Large intestine (tissue), 3 donors: Measurements from ENCODE around the gene CAMTA1. TPM values are rescaled to one million over a fixed set of nuclear protein-coding genes. Genes with fewer than 3 reads are reported as not detected.

Experiments
- DNase-seq, 2 donors: peaks; one replicate each; pipeline versions ENCODE4 v3.0.0 to v3.0.0-alpha.2; 2013
- H3K27ac ChIP-seq: one replicate; pipeline ENCODE4 v1.5.1; 2013; ENCODE audit warnings: low read length
- H3K27me3 ChIP-seq: 2 replicates; pipeline ENCODE4 v1.6.1; 2013; ENCODE audit warnings: low read length; ENCODE audit not compliant: control insufficient read depth, insufficient read depth
- H3K36me3 ChIP-seq: 2 replicates; pipeline ENCODE4 v1.6.1; 2013; ENCODE audit warnings: low read length; ENCODE audit not compliant: control insufficient read depth, insufficient read depth
- H3K4me1 ChIP-seq: one replicate; pipeline ENCODE4 v1.6.1; 2013; ENCODE audit warnings: low read length; ENCODE audit not compliant: control insufficient read depth, insufficient read depth
- H3K4me3 ChIP-seq: one replicate; pipeline ENCODE4 v1.5.1; 2013; ENCODE audit warnings: low read length
- H3K9me3 ChIP-seq: one replicate; pipeline ENCODE4 v1.6.1; 2013; ENCODE audit warnings: mild to moderate bottlenecking, low read depth, low read length, moderate library complexity; ENCODE audit not compliant: control insufficient read depth
- WGBS: methylation state at CpG from one replicate; pipeline ENCODE4 v1.1.5; 2013; ENCODE audit warnings: low lambda C conversion rate; ENCODE audit not compliant: insufficient coverage; 5-methylcytosine and 5-hydroxymethylcytosine counted together
- polyA plus RNA-seq: library from polyadenylated mRNA; unstranded; fragments of 120-200 nt; gene quantifications from one replicate; pipeline ENCODE4 v1.2.1, GENCODE V29; 2013

CAMTA1 gene
- polyA plus RNA-seq, 1 donor, result 67.9 TPM

GRCh38 chr1:7424352-7424890 lies 639.2 kb downstream of the CAMTA1 start:
- H3K27ac ChIP-seq, result no peak overlapping the region
- H3K36me3 ChIP-seq, result no peaks in the 10 kb centered on the region
- H3K27me3 ChIP-seq, result no peaks in the 10 kb centered on the region
- no peak overlapping the region for H3K4me3 ChIP-seq
- DNase-seq, result no peak
- H3K4me1 ChIP-seq, result no peaks in the 10 kb centered on the region
- no peaks in the 10 kb centered on the region for H3K9me3 ChIP-seq
- WGBS, result no CpG with 5 or more reads among the region's 9 CpGs

- H3K4me1 ChIP-seq, result no peaks in the 10 kb centered on the region
- H3K27ac ChIP-seq, result no peak overlapping the region
- H3K27me3 ChIP-seq, result no peaks in the 10 kb centered on the region
- H3K36me3 ChIP-seq, result no peaks in the 10 kb centered on the region
- H3K9me3 ChIP-seq, result no peaks in the 10 kb centered on the region
- WGBS, result no CpG with 5 or more reads among the region's 6 CpGs
- DNase-seq, result no peak
- H3K4me3 ChIP-seq, result no peak overlapping the region
Observed at GRCh38 chr1:7425229-7425628, 640.0 kb downstream of the CAMTA1 start.

- no CpG with 5 or more reads among the region's 3 CpGs for WGBS
- H3K27me3 ChIP-seq, result no peaks in the 10 kb centered on the region
- H3K9me3 ChIP-seq, result no peaks in the 10 kb centered on the region
- no peaks in the 10 kb centered on the region for H3K36me3 ChIP-seq
- H3K4me1 ChIP-seq, result no peaks in the 10 kb centered on the region
- no peak for DNase-seq
- H3K4me3 ChIP-seq, result no peak overlapping the region
- no peak overlapping the region for H3K27ac ChIP-seq
Observed at GRCh38 chr1:7425771-7426170, 640.5 kb downstream of the CAMTA1 start.

- WGBS, result 90% methylated on average over 2 of the region's 17 CpGs
- Histone ChIP-seq H3K4me3 (no peak overlapping the region), H3K27me3 (no peaks in the 10 kb centered on the region)
Observed at GRCh38 chr1:7426780-7427604, 641.7 kb downstream of the CAMTA1 start.

GRCh38 chr1:7427605-7428300 lies 642.5 kb downstream of the CAMTA1 start:
- 80% methylated on average over 1 of the region's 17 CpGs for WGBS
- Histone ChIP-seq H3K9me3 (no peaks in the 10 kb centered on the region), H3K27me3 (no peaks in the 10 kb centered on the region), H3K4me3 (no peak overlapping the region), H3K27ac (no peak overlapping the region), H3K4me1 (no peaks in the 10 kb centered on the region), H3K36me3 (no peaks in the 10 kb centered on the region)
- DNase-seq, result no peak

More at GRCh38 chr1:7426780-7427604, 641.7 kb downstream of the CAMTA1 start:
- H3K4me1 ChIP-seq, result no peaks in the 10 kb centered on the region
- H3K27ac ChIP-seq, result no peak overlapping the region
- no peak for DNase-seq
- H3K36me3 ChIP-seq, result no peaks in the 10 kb centered on the region
- H3K9me3 ChIP-seq, result no peaks in the 10 kb centered on the region

GRCh38 chr1:7429290-7429689 lies 644.0 kb downstream of the CAMTA1 start:
- H3K4me3 ChIP-seq, result no peak overlapping the region
- no CpG with 5 or more reads among the region's 3 CpGs for WGBS
- H3K27me3 ChIP-seq, result no peaks in the 10 kb centered on the region
- DNase-seq, result no peak
- H3K4me1 ChIP-seq, result no peaks in the 10 kb centered on the region
- H3K9me3 ChIP-seq, result no peaks in the 10 kb centered on the region
- H3K27ac ChIP-seq, result no peak overlapping the region
- no peaks in the 10 kb centered on the region for H3K36me3 ChIP-seq

GRCh38 chr1:7430047-7430608 lies 644.9 kb downstream of the CAMTA1 start:
- Histone ChIP-seq H3K36me3 (no peaks in the 10 kb centered on the region), H3K27ac (no peak overlapping the region), H3K27me3 (no peaks in the 10 kb centered on the region), H3K4me3 (no peak overlapping the region), H3K4me1 (no peaks in the 10 kb centered on the region), H3K9me3 (no peaks in the 10 kb centered on the region)
- 93% methylated on average over 3 of the region's 7 CpGs for WGBS
- DNase-seq, result no peak

GRCh38 chr1:7430691-7431090 lies 645.4 kb downstream of the CAMTA1 start:
- H3K4me3 ChIP-seq, result no peak overlapping the region
- 100% methylated on average over 1 of the region's 1 CpG for WGBS
- no peaks in the 10 kb centered on the region for H3K4me1 ChIP-seq
- H3K27me3 ChIP-seq, result no peaks in the 10 kb centered on the region
- H3K27ac ChIP-seq, result no peak overlapping the region
- H3K36me3 ChIP-seq, result no peaks in the 10 kb centered on the region
- no peaks in the 10 kb centered on the region for H3K9me3 ChIP-seq
- DNase-seq, result no peak

GRCh38 chr1:7432102-7432899 lies 647.0 kb downstream of the CAMTA1 start:
- H3K27ac ChIP-seq, result no peak overlapping the region
- no peak for DNase-seq
- 83% methylated on average over 1 of the region's 15 CpGs for WGBS
- no peak overlapping the region for H3K4me3 ChIP-seq
- no peaks in the 10 kb centered on the region for H3K36me3 ChIP-seq
- H3K27me3 ChIP-seq, result no peaks in the 10 kb centered on the region
- no peaks in the 10 kb centered on the region for H3K4me1 ChIP-seq
- H3K9me3 ChIP-seq, result no peaks in the 10 kb centered on the region

- Histone ChIP-seq H3K9me3 (no peaks in the 10 kb centered on the region), H3K27ac (no peak overlapping the region), H3K4me3 (no peak overlapping the region), H3K36me3 (no peaks in the 10 kb centered on the region), H3K4me1 (no peaks in the 10 kb centered on the region), H3K27me3 (no peaks in the 10 kb centered on the region)
- no CpG with 5 or more reads among the region's 5 CpGs for WGBS
- no peak for DNase-seq
Observed at GRCh38 chr1:7432900-7433380, 647.7 kb downstream of the CAMTA1 start.
